LoVo (cell line): ENCODE measurements around the gene RNASE4.

Source experiments
- DNase-seq: peaks from one replicate; pipeline ENCODE4 v3.0.0-alpha.2; 2016; ENCODE audit warnings: low spot score

Gene RNASE4

DNA sequence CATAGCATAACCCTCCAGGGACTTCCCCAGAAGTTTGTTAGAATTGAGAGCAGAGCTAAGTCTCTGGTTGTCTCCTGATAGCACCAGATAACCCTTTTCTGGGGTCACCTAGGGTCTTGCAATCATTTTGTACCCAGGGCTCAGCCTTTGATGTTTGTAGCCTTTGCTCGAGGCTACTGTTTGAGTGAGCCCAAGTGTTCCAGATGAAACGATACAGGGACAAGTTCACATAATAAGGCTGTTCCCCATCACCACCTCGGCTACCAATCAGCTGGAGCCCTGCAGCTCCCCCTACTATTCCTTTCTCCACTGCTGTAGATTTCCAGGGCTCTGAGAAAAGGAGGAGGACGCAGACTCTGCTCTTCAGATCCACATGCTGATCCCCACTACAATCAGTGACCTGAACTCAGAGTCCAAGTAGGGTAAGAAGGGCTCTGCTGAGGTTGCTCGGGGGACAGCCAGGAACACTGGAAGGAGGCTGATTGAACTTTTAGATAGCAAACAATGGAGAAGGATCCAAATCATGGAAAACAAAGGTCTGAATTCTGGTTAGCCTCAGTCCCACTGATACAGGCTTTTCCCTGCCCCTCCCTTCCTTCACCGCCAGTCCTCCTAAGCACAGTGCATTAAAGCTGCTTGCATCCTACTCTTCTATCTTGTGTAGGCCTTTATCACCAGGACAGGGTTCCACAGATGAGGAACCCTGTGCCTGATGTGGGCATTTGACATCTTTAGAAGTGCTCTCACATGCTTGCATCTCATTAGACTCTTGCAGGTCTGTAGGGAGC lies 61.4 kb downstream of the RNASE4 start, which contains the start of gene EDDM3A:
Gene EDDM3A, plus strand, starts transcription at position 317 of the 788 bp plus-strand sequence. CDS start 1,694 bp downstream, outside the sequence.
- no peak for DNase-seq

DNA sequence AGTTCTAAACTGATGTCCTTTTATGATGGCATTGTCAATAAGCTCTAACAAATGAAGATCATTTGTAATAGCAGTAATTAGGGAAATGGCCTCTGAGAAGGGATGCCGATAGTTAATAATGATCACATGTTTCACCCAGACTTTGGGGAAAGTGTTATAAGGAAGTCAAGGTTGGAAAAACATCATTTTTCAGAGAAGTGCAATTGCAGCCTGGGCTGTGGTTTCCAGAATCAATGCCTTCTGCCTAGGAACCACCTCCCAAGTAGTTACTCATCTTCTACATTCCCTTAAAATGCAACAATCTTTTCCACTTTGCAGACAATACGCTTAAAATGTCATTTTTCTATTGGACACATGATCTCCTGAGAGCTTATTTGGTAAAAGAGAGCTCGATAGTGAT lies 62.2 kb downstream of the RNASE4 start:
- no peak for DNase-seq

DNA sequence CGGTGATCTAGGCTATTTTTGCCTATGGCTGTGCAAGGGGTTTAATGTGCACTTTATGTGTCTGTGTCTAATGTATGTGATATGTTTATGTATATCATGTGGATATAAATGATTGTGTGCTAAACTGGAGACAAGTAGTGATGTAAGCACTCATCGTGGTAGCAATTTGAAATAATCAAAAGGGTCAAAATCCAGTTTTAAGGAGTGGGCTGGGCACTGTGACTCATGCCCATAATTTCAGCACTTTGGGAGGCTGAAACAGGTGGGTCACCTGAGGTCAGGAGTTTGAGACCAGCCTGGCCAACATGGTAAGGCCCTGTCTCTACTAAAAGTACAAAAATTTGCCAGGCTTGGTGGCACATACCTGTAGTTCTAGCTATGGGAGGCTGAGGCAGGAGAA lies 64.1 kb downstream of the RNASE4 start:
- DNase-seq, result no peak

DNA sequence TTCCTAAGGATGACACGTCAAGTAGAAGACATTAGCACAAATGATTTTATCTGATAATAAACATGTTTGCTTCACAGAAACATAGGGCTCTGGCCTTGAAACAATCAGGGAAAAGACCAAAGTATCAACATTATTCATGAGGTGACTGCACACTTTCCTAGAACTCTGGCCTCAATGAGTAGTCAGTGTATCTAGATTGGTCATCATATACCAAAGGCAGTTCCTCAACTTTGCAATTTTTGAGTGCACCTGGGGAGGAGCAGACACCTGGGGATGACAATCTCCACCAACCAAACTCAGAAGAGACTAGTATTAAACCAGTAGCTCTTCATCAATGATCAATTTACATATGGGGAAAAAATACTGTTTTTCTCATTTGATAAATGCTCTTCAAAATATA lies 65.8 kb downstream of the RNASE4 start:
- DNase-seq, result no peak
